Tibial nerve (tissue), 4 donors: ENCODE results near the gene ABHD12B. TPM values are rescaled to one million over a fixed set of nuclear protein-coding genes. Genes with fewer than 3 reads are reported as not detected.
A peak's percentile ranks its signal among the peaks of the same experiment; 100 is the strongest.

ENCODE experiments used
- DNase-seq, 2 donors: peaks; one replicate each; pipeline ENCODE4 v3.0.0-alpha.2; 2019; ENCODE audit warnings: low spot score in 2 of 2
- H3K27ac ChIP-seq, 4 donors: fragments of 200-600 bp; sonication (generic) in 3 of 4; one replicate each; pipeline ENCODE4 v1.5.1; 2017 to 2019; ENCODE audit warnings: mild to moderate bottlenecking in 1 of 4
- H3K27me3 ChIP-seq, 2 donors: fragments of 200-600 bp; sonication (generic) in 1 of 2; one replicate each; pipeline versions ENCODE4 v1.5.1 to v1.6.0; 2017 to 2019
- H3K36me3 ChIP-seq, 3 donors: fragments of 200-600 bp; sonication (generic); one replicate each; pipeline ENCODE4 v1.5.1; 2018 to 2019
- H3K4me1 ChIP-seq, 4 donors: fragments of 200-600 bp; sonication (generic) in 3 of 4; one replicate each; pipeline ENCODE4 v1.5.1; 2017 to 2019
- H3K4me3 ChIP-seq, 4 donors: fragments of 200-600 bp; sonication (generic) in 3 of 4; one replicate each; pipeline ENCODE4 v1.5.1; 2017 to 2019; ENCODE audit warnings: mild to moderate bottlenecking in 1 of 4, moderate library complexity in 1 of 4
- H3K9me3 ChIP-seq, 4 donors: fragments of 200-600 bp; sonication (generic) in 3 of 4; one replicate each; pipeline ENCODE4 v1.5.1; 2017 to 2019
- CTCF ChIP-seq, 5 experiments: fragments of 200-600 bp in 3 of 5; fragments of 450-650 bp in 2 of 5; sonication (generic) in 3 of 5; IDR thresholded peaks; one replicate each; pipeline ENCODE4 v1.5.1; 2016 to 2019; ENCODE audit warnings: antibody characterized with exemption in 5 of 5, mild to moderate bottlenecking in 3 of 5, moderate library complexity in 2 of 5
- EP300 ChIP-seq, 2 donors: sonication (generic); formaldehyde crosslinking; IDR thresholded peaks; one replicate each; pipeline ENCODE4 v1.6.1; 2017; ENCODE audit warnings: antibody characterized with exemption in 2 of 2, mild to moderate bottlenecking in 1 of 2
- POLR2A ChIP-seq, 2 donors: fragments of 450-650 bp; IDR thresholded peaks; one replicate each; pipeline ENCODE4 v1.6.1; 2017; ENCODE audit warnings: antibody characterized with exemption in 2 of 2, mild to moderate bottlenecking in 2 of 2, moderate library complexity in 2 of 2
- WGBS, 2 donors: methylation state at CpG; one replicate each; pipeline ENCODE4 v1.1.5; 2018; 5-methylcytosine and 5-hydroxymethylcytosine counted together
- total RNA-seq, 4 donors: library from RNA; depleted of rRNA; stranded (reverse); fragments of >200 nt; gene quantifications; one replicate each; pipeline ENCODE4 v1.1.0, GENCODE V29; 2016

Gene ABHD12B
- total RNA-seq, 4 donors from 2014 or later, result not detected

DNA sequence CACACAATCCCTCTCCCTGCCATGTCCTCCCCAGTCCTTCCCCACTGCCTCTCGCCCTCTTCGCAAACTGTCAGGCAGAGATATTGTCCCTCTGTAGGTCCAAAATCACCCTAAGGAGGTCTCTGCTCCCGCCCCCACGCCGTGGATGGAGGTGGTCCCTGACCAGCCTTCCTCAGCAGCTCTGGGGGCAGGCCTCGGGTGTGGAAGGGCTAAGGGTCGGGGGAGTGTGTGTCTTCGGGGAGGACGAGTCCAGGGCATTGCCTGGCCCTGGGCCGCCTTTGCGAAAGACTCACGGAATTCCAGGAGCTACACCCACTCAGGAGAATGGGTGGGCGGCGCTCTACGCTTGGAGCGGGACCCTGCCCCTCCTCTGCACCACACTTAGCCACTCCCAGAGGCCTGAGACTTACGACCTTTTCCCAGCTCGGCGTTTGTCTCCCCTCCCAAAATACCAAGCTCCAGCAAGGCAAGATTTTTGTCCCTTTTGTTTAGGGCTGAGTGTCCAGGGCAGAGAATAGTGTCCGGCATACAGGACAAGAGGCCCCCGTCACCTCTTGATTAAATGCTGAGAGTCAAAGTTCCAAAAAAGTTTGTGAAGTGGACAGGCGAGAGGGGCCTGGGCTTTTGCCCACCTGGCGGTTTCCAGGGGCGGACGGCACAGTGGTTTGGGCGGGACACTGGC lies 71.5 kb downstream of the ABHD12B start:
- H3K36me3 ChIP-seq, result peaks cover 0 to 7% (median 0%) of the 10 kb centered on the region in 3 donors
- no peaks in the 10 kb centered on the region for H3K27me3 ChIP-seq
- WGBS, 2 donors, result 11 to 12% methylated on average over 23 to 26 of the region's 26 CpGs
- H3K4me1 ChIP-seq, result peaks cover 0 to 13% (median 0%) of the 10 kb centered on the region in 4 donors
- H3K9me3 ChIP-seq, result no peaks in the 10 kb centered on the region
- TF ChIP-seq EP300 (IDR thresholded peaks at IDR 0.05), result peak in 1 of 2 donors; percentile 22
- TF ChIP-seq CTCF (IDR thresholded peaks at IDR 0.05), result no peak
- DNase-seq, result peak; percentile 38 to 48
- peak overlapping the region; percentile 81 to 96 (median 90) for H3K27ac ChIP-seq
- H3K4me3 ChIP-seq, result peak overlapping the region; percentile 79 to 91 (median 86)

DNA sequence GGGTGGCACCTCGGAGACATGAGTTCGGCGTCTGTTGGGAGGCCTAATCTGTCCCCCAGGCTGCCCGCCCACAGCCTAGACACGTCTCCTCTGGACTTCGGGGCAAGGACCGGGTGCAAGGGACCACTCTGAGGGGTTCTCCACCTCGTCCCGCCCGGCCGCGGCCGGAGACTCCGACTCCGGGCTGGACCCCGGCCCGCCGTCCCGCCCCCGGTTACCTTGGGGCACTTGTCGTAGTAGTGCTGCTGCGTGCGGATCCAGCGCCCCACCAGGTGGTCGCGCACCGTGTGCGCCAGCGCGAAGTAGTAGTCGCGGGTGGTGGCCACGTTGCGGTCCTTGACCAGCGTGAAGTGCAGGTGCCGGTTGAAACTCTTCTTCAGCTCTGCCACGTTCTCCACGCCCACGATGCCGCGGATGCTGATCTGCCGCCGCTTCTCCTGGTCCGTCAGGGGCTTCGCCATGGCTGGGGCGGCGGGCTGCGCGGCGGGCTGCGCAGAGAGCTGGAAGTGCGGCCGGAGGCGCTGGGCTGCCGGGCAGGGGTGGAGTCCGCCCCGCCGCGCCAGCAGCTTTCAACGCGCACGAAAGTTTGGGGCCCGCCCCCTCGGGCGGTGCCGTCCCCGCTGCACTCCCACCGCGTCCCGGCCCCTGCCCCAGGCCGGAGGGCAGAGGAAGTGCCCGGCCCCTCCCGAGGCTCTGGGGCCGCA lies 72.2 kb downstream of the ABHD12B start, which contains the start of gene PYGL:
Gene PYGL, minus strand, starts transcription at position 541 of the 704 bp plus-strand sequence. Its CDS starts 80 bp downstream, at position 461.
- peak in 1 of 2 donors; percentile 76 for TF ChIP-seq EP300 (IDR thresholded peaks at IDR 0.05)
- peak; percentile 49 to 69 for TF ChIP-seq POLR2A (IDR thresholded peaks at IDR 0.05)
- TF ChIP-seq CTCF (IDR thresholded peaks at IDR 0.05), result no peak
- Histone ChIP-seq H3K27me3 (no peaks in the 10 kb centered on the region), H3K27ac (peak within 1 kb of the TSS; percentile 81 to 96 (median 90)), H3K9me3 (no peaks in the 10 kb centered on the region), H3K4me3 (peak within 1 kb of the TSS; percentile 79 to 91 (median 86)), H3K4me1 (peaks cover 0 to 13% (median 0%) of the 10 kb centered on the region in 4 donors), H3K36me3 (peaks cover 0 to 7% (median 0%) of the 10 kb centered on the region in 3 donors)
- peak; percentile 42 to 47 for DNase-seq
- 0 to 1% methylated on average over 36 to 44 of the region's 74 CpGs for WGBS, 2 donors

DNA sequence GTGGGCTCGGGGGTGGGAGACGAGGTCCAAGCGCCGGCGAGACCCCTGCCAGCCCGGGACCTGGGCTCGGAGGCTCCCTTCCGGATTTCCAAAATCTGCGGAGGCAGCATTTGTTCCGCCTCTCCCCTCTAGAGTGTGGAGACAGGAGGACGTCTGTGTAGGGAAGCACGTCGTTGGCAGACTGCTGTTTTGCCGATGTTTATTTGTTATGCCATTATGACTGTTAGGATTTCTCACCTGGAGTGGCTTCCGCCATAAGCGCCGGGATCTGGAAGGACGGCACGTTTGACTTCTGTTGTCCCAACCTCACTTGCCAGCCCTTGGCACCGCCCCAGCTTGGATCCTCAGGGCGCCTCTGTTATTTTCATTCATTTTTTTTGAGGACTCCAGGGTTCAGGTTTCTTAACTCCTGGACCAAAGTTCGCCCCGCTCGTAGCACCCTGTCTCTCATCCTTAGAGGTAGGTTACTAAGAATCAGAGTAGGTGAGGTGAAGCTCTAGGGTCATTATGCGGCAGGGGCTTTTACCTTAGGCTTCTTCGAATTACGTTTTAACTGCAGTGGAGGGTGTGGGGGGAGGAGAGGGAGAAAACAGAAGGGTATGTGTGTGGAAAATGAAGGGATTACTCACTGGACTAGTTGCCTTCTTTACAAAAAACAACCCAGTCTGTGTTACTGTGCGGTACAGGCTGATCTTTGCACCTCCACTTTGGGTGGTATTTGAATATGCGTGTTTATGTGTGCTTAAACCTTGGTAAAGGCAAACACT lies 73.0 kb downstream of the ABHD12B start:
- peak; percentile 32 to 54 for DNase-seq
- no peak for TF ChIP-seq CTCF (IDR thresholded peaks at IDR 0.05)
- TF ChIP-seq EP300 (IDR thresholded peaks at IDR 0.05), result no peak
- TF ChIP-seq POLR2A (IDR thresholded peaks at IDR 0.05), result peak; percentile 4 to 42
- H3K36me3 ChIP-seq, result peaks cover 0 to 7% (median 0%) of the 10 kb centered on the region in 3 donors
- H3K27ac ChIP-seq, result peak overlapping the region; percentile 81 to 96 (median 90)
- H3K27me3 ChIP-seq, result no peaks in the 10 kb centered on the region
- H3K4me1 ChIP-seq, result peaks cover 0 to 13% (median 0%) of the 10 kb centered on the region in 4 donors
- peak overlapping the region; percentile 79 to 91 (median 86) for H3K4me3 ChIP-seq
- H3K9me3 ChIP-seq, result no peaks in the 10 kb centered on the region
- 5 to 9% methylated on average over 18 to 20 of the region's 29 CpGs for WGBS, 2 donors

DNA sequence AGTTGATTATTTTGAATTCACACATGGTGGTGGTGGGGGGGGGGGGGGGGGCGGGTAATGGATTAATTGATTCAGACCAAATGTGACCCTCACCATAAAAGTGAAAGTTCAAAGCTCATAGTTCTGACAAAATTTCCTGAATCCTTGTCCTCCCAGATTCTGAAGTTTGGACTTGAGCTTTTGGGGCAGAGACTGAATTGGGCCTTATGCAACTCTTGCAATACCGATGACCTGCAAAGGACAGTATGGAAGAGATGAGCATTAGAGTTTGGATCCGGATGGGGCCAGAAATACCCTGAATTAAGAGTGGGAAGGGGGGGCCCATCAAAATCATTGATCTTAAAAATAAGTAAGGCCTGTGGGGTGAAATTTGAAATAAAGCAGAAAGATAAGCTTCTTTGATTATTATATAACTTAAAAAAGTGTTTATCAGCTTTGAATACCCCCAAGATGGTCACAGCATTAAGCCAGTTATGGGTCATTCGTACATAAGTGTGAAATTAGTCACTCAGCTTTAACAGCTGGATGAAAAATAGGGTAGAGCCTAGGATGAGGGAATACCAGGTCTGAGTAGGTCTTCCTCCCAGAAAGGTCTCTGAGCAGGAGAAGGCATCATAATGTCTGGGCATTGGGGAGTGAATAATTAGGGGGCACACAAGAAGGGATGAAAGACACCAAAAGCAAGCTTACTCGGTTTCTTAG lies 74.5 kb downstream of the ABHD12B start:
- Histone ChIP-seq H3K4me1 (peaks cover 0 to 13% (median 0%) of the 10 kb centered on the region in 4 donors), H3K9me3 (no peaks in the 10 kb centered on the region), H3K27ac (peak overlapping the region in 2 of 4 donors; percentile 55 to 81), H3K4me3 (no peak overlapping the region), H3K27me3 (no peaks in the 10 kb centered on the region), H3K36me3 (no peaks in the 10 kb centered on the region)
- 91 to 92% methylated on average over 5 of the region's 5 CpGs for WGBS, 2 donors
- DNase-seq, result no peak
- no peak for TF ChIP-seq CTCF (IDR thresholded peaks at IDR 0.05)
- no peak for TF ChIP-seq POLR2A (IDR thresholded peaks at IDR 0.05)
- no peak for TF ChIP-seq EP300 (IDR thresholded peaks at IDR 0.05)
